HG03039 (cell line): Measurements from ENCODE around the gene HTT.

ENCODE experiments used
- ATAC-seq: cut with Tn5 transposase; IDR thresholded peaks from one replicate; pipeline ENCODE4 v1.9.1; 2021; ENCODE audit warnings: mild to moderate bottlenecking, moderate library complexity; ENCODE audit not compliant: unreplicated experiment

Gene HTT

GRCh38 chr4:3246458-3247398 lies 172.2 kb downstream of the HTT start:
- ATAC-seq, result no peak

GRCh38 chr4:3247399-3248177 lies 173.1 kb downstream of the HTT start:
- no peak for ATAC-seq

GRCh38 chr4:3248178-3248480 lies 173.6 kb downstream of the HTT start:
- ATAC-seq, result no peak

GRCh38 chr4:3248811-3249661 lies 174.6 kb downstream of the HTT start, which contains the start of gene MSANTD1:
TSS of gene MSANTD1 (plus strand) at chr4:3249159. CDS start at chr4:3249223, 64 bp downstream.
- no peak for ATAC-seq

DNA sequence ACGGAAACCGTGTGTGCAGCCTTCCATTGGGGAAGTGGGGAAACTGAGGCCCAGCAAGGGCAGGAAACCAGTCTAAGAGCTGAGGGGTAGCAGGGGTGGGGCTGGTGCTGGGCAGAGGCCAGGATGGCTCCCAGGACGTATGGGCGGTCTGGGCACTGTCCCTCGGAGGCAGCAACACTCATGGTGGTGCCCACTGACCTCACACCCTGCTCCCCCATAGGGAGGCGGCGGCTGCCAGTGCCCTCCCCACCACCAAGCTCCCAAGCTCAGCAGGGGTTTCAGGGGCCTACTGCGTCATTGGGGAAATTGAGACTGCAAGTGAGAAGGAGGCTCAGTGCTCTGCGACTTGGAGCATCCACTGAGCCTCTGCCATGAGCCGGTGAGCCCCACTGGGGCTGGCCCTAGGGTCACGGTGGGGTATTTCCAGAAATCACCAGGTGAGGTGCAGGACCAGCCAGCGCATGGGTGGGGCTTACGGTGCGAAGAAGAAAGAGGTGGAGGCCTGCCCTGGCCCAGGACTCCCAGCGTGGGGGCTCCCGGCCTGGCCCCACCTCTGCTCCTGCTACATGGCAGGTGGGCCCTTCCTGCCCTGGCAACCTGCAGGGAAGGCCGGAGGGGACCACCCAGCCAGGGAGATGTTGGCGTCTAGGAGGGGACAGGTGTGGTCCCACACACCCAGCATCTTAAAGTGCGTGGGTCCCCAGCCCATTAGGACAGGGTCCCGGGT lies 175.4 kb downstream of the HTT start:
- no peak for ATAC-seq

- no peak for ATAC-seq
Observed at GRCh38 chr4:3250438-3250955, 176.0 kb downstream of the HTT start.

GRCh38 chr4:3250956-3251690 lies 176.6 kb downstream of the HTT start:
- no peak for ATAC-seq

- ATAC-seq, result no peak
Observed at GRCh38 chr4:3251691-3252479, 177.4 kb downstream of the HTT start.

GRCh38 chr4:3252480-3252828 lies 178.0 kb downstream of the HTT start:
- ATAC-seq, result no peak

DNA sequence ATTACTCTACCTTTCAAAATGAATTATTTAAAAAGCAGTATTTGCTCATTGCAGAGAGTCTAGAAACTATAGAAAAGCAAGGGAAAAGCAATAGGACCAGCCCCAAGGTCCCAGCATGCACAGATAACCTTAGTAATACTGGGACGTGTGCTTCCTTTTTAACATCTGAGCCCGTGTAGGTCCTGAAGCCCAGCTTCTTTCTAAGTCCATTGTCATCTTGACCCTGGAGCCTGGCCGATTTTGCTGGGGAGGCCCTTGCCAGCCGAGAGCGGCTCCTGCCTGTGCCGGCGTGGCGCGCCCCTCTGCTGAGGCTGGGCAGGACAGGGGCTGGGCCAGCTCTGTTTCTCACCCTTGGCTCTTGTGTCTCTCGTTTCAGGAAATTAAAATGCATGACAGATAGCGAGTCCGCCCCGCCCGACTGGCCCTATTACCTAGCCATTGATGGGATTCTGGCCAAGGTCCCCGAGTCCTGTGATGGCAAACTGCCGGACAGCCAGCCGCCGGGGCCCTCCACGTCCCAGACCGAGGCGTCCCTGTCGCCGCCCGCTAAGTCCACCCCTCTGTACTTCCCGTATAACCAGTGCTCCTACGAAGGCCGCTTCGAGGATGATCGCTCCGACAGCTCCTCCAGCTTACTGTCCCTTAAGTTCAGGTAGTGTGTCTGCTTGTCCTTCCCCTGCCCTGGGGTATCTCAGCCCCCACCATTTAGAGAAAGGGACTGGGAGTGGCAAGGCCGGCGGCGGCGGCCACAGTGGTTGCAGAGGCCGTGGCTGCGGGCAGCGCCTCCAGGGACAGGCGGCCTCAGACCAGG lies 178.6 kb downstream of the HTT start:
- no peak for ATAC-seq

GRCh38 chr4:3253808-3254207 lies 179.3 kb downstream of the HTT start:
- ATAC-seq, result no peak

GRCh38 chr4:3254302-3255131 lies 180.0 kb downstream of the HTT start:
- no peak for ATAC-seq

DNA sequence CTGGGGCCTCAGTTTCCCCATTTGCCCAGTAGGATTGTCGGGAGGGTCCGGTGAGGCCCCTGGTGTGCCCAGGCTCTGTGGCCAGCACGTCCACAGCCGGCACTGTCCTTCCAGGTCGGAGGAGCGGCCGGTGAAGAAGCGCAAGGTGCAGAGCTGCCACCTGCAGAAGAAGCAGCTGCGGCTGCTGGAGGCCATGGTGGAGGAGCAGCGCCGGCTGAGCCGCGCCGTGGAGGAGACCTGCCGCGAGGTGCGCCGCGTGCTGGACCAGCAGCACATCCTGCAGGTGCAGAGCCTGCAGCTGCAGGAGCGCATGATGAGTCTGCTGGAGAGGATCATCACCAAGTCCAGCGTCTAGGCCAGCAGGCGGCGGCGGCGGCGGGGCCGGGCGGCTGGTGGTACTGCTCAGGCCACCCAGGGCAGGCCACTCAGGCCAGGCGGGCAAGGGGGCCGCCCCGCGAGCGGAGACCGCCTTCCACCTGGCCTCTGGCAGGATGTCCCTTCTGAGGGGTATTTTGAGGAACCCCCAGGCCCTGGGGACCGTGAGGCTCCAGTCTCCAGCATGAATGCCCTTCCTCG lies 181.2 kb downstream of the HTT start:
- ATAC-seq, result no peak

- no peak for ATAC-seq
Observed at GRCh38 chr4:3256230-3257102, 182.0 kb downstream of the HTT start.

DNA sequence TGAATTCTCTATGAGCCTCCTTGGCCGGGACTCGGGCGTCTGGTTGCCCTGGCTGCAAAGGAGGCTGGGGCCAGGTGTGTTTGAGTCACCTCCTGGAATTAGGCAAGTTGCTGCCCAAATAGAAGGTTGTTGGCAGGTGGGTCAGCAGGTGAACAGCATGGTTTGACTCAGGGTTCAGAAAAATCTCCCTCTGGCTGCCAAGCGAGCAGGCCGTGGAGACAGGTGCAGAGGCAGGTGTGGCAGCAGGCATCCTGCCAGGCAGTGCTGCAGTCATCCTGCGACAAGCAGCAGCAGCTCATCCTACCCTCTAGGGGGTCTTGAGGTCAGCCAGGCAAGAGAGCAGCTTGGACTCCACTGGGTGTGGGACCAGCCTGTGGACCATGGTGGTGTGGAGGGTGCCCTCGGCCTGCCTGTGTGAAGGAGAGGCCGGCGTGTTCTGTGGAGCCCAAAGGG lies 182.6 kb downstream of the HTT start:
- ATAC-seq, result no peak
